ENCODE results near the gene EEF2. TPM values are rescaled to one million over a fixed set of nuclear protein-coding genes. Genes with fewer than 3 reads are reported as not detected.

The EEF2 gene
- total and polyA plus RNA-seq, 2 of the 4 experiments (the other 2 are of a cell fraction): 1,505 to 2,161 TPM

DNA sequence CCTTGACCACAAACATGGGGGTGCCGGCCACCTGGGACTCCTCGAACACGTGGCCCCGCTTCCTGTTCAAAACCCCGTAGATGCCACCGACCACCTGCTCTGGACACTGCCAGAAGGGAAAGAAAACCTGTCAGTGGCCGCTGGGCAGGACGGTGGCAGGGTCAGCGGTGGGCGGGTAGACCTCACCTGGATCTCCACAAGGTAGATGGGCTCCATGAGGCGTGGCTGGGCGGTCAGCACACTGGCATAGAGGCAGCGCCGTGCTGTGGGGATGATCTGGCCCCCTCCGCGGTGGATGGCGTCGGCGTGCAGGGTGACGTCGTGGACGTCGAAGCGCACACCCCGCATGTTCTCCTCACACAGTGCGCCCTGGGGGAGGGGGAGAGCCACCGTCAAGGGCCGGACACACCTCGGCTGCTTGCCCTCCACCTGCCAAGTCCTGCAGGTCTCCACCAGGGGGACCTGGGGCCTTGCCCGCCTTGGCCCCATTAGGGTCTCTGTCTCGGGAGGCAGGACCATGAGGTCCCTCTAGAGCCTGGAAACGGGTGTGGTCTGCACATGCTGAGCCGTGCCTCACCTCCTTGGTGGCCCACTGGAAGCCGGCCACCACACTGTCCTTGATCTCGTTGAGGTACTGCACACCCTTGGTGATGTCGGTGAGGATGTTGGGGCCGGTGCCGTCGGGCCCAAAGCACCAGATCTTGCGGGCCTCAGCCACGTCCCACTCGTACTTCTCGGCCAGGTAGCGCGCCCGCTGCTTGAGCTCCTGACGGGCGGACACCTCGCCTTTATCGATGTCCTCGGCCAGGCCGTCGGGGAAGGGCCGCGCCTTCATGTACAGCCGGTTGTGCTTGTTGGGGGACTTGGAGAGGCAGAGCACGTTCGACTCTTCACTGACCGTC, 7.8 kb downstream of the EEF2 start (continued):
- TF ChIP-seq RCOR1 (IDR thresholded peaks at IDR 0.05; ENCODE audit: insufficient replicate concordance, low read length): no peak

DNA sequence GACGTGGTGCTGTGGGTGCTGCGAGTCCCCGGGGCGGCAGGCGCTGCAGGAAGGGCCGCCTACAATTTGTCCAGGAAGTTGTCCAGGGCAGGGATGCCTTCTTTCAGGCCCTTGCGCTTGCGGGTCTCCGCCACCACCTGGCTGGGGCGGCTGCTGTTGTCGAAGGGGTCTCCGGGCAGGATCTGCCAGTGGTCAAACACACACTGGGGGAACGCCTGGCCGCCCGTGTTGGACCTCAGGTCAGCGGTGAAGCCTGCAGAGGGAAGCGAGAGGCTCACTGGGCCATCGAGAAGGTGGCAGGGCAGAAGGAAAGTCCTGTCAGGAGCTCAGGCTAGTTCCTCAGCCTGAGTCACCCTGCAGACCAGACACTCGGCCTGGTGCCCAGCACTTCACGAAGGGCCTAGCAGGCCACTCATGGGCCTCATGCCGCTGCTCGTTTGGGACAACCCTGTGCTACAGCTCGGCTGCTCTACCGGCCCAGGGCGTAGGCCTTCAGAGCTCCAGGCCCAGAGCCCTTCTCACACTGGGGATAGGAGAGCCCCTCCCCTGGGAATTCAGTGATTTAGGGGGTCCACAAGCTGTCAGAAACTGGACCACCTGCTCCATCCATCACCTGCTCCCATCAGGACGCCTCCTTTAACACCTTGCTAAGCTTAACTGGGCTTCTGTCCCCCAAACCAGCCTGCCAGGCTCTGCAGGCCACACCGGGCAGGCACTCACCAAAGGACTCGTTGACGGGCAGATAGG, 8.6 kb downstream of the EEF2 start:
- WGBS, 2 experiments (ENCODE audit: extremely low coverage in 2 of 2, insufficient read length in 1 of 2): 91% methylated on average over 16 of the region's 29 CpGs; no CpG with 5 or more reads in 1 of the 2 experiments
- intact Hi-C loops (cut with micrococcal nuclease): no loop called here

More for the DNA sequence above, 8.6 kb downstream of the EEF2 start:
- ChIA-PET CTCF (no interaction called here), POLR2A (ENCODE audit: unreplicated experiment) (no interaction called here)
- Histone ChIP-seq H2AK5ac (ENCODE audit: low read depth, low read length) (no peak overlapping the region), H3K27me3 (ENCODE audit: control insufficient read depth, insufficient read depth, low read length) (no peaks in the 10 kb centered on the region), H3K56ac (ENCODE audit: extremely low read depth, insufficient read depth, low read length) (no peak overlapping the region), H3K14ac (replicated peaks; ENCODE audit: low read depth, low read length) (no peak overlapping the region), H4K8ac (ENCODE audit: low read depth in 2 of 2, low read length in 2 of 2) (no peak overlapping the region), H2AFZ (replicated peaks; ENCODE audit: low read length, poor library complexity) (peak overlapping the region; percentile 51), H2BK120ac (ENCODE audit: low read depth, low read length) (no peak overlapping the region), H3K4me1 (ENCODE audit: control insufficient read depth, insufficient read depth, low read length) (no peaks in the 10 kb centered on the region), H4K91ac (ENCODE audit: insufficient read depth, low read depth, low read length) (no peak overlapping the region), H3K27ac (ENCODE audit: insufficient read depth, low read length) (no peak overlapping the region), H4K5ac (ENCODE audit: low read depth, low read length) (no peak overlapping the region), H2BK15ac (ENCODE audit: low read depth, low read length) (no peak overlapping the region), H3K4me3 (ENCODE audit: insufficient read depth, low read depth, low read length) (no peak overlapping the region), H4K20me1 (ENCODE audit: insufficient read depth, low read length) (peaks cover 82% of the 10 kb centered on the region), H3K36me3 (ENCODE audit: control insufficient read depth, insufficient read depth, low read length) (peaks cover 67% of the 10 kb centered on the region), H2AK9ac (replicated peaks; ENCODE audit: low read depth, low read length, poor library complexity) (no peak overlapping the region), H3K4ac (ENCODE audit: low read depth, low read length) (no peak overlapping the region), H3K23ac (ENCODE audit: low read depth, low read length) (no peak overlapping the region), H3K18ac (ENCODE audit: low read depth, low read length) (no peak overlapping the region), H2BK20ac (ENCODE audit: low read depth, low read length) (no peak overlapping the region), H2BK5ac (ENCODE audit: low read depth, low read length, poor library complexity, severe bottlenecking) (no peak overlapping the region), H3K9me1 (ENCODE audit: insufficient read depth, low read length) (peaks cover 11% of the 10 kb centered on the region; the same call in 1 of the 2 replicates), H3K79me1 (ENCODE audit: low read depth in 1 of 2, low read length in 2 of 2) (peaks cover 14 to 63% of the 10 kb centered on the region in 2 experiments), H3K9me3 (ENCODE audit: control insufficient read depth, insufficient read depth, low read length) (no peaks in the 10 kb centered on the region), H3K9ac (ENCODE audit: low read depth, low read length) (no peak overlapping the region), H3K4me2 (ENCODE audit: low read depth, low read length) (no peak overlapping the region)
- in situ Hi-C loops (cut with MboI; ENCODE audit: low sequenced_read_pairs): no loop called here
- DNase-seq (no peak), ATAC-seq (ENCODE audit: low read depth) (no peak)
- dilution Hi-C loops (cut with HindIII; ENCODE audit: low sequenced_read_pairs, unreplicated experiment): no loop called here
- no peak for TF ChIP-seq MAZ (IDR thresholded peaks at IDR 0.05; ENCODE audit: borderline replicate concordance, low read depth, low read length)
- TF ChIP-seq, protein P1, sequence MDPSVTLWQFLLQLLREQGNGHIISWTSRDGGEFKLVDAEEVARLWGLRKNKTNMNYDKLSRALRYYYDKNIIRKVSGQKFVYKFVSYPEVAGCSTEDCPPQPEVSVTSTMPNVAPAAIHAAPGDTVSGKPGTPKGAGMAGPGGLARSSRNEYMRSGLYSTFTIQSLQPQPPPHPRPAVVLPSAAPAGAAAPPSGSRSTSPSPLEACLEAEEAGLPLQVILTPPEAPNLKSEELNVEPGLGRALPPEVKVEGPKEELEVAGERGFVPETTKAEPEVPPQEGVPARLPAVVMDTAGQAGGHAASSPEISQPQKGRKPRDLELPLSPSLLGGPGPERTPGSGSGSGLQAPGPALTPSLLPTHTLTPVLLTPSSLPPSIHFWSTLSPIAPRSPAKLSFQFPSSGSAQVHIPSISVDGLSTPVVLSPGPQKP (IDR thresholded peaks at IDR 0.05; ENCODE audit: borderline replicate concordance, low read depth, low read length): no peak
- BruUV-seq (replicated peaks): TSS peak; percentile 92
